ENCODE data around the gene VARS2. TPM values are rescaled to one million over a fixed set of nuclear protein-coding genes. Genes with fewer than 3 reads are reported as not detected.
"Not testable (repeated sequence)": the region's sequence is repeated elsewhere in the genome, so short reads cannot be mapped to it uniquely, and the experiment has no call there.

Gene VARS2
- total and polyA plus RNA-seq, 8 donors, result 11.3 to 40.6 (median 18.9) TPM

DNA sequence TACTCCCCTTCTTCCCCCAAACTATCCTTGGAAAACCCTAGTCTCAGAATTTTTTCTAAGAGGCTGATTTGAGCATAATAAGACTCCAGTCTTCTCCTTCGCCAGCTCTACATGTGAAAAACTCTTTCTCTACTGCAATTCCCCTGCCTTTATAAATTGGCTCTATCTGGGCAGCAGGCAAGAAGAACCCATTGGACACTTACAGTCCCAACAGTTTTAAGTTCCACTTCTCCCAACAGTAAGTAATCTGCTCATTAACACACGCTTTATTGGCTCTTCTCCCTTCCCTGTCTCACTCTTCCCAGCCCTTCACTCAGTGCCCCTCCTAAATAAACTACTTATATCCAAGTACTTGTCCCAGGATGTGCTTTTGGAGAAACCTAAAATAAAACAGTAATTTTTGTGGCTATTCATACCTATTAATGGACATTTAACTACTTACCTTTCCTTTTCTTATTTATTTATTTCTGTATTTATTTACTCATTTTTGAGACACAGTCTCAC lies 40.8 kb upstream of the VARS2 start:
- H3K4me3 ChIP-seq, result no peak overlapping the region
- H3K9me3 ChIP-seq, result no peaks in the 10 kb centered on the region
- intact Hi-C loops (cut with DNase I), result no loop called here
- H3K27me3 ChIP-seq, result no peaks in the 10 kb centered on the region
- DNase-seq, result no peak
- H3K36me3 ChIP-seq, result no peaks in the 10 kb centered on the region
- WGBS, 2 donors, result 84 to 96% methylated on average over 2 of the region's 2 CpGs
- peaks cover 0 to 3% (median 0%) of the 10 kb centered on the region in 3 donors for H3K4me1 ChIP-seq
- ATAC-seq, result no peak
- TF ChIP-seq, protein P1, sequence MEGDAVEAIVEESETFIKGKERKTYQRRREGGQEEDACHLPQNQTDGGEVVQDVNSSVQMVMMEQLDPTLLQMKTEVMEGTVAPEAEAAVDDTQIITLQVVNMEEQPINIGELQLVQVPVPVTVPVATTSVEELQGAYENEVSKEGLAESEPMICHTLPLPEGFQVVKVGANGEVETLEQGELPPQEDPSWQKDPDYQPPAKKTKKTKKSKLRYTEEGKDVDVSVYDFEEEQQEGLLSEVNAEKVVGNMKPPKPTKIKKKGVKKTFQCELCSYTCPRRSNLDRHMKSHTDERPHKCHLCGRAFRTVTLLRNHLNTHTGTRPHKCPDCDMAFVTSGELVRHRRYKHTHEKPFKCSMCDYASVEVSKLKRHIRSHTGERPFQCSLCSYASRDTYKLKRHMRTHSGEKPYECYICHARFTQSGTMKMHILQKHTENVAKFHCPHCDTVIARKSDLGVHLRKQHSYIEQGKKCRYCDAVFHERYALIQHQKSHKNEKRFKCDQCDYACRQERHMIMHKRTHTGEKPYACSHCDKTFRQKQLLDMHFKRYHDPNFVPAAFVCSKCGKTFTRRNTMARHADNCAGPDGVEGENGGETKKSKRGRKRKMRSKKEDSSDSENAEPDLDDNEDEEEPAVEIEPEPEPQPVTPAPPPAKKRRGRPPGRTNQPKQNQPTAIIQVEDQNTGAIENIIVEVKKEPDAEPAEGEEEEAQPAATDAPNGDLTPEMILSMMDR (IDR thresholded peaks at IDR 0.05), result no peak
- no peak overlapping the region for H3K27ac ChIP-seq
- no peak for FAIRE-seq

DNA sequence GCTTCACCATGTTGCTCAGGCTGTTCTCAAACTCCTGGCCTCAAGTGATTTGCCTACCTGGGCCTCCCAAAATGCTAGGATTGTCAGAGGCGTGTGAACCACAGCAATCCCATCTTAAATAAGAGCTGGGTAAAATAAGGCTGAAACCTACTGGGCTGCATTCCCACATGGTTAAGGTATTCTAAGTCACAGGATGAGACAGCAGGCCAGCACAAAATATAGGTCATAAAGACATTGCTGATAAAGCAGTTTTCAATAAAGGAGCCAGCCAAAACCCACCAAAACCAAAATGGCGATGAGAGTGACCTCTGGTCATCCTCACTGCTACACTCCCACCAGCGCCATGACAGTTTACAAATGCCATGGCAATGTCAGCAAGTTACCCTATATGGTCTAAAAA lies 40.2 kb upstream of the VARS2 start:
- FAIRE-seq; H3K36me3 ChIP-seq; ATAC-seq; DNase-seq; H3K27me3 ChIP-seq; H3K4me3 ChIP-seq; H3K4me1 ChIP-seq; H3K9me3 ChIP-seq; H3K27ac ChIP-seq; intact Hi-C loops (cut with DNase I): not testable (repeated sequence)
- WGBS, 2 donors, result 91 to 97% methylated on average over 3 of the region's 3 CpGs

DNA sequence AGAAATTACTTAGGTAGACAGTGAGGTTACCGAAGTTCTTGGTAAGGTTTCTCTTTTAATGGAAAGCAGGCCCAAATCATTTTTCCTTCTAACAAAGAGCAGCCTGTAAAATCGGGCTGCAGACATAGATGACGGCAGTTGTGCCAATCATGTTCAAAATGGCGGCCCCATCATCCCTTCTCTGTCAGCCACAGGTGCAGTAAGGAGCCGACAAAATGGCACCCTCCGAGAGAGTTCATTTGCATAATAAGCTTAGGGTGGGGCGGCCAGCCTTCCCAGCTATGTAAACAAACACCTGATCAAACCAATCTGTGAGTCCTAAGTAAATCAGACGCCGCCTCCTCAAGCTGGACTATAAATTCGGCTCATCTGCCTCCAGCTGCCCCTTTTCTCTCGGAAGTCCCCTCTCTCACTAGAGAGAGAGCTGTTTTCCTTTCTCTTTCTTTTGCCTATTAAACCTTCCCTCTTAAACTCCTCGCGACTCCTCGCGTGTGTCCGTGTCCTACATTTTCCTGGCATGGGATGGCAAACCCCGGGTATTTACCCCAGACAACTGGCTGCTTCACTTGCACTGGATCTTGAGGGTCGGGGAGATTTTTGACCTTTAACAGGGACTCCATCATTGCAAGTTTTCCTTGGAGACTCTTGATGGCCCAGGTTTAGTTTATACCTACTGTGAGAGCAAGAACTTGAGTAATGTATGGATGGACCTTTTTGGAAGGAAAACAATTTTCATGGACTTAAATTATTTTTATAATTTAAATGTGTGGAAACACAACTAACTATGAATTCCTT lies 38.6 kb upstream of the VARS2 start:
- Histone ChIP-seq H3K9me3 (no peaks in the 10 kb centered on the region), H3K4me1 (peaks cover 0 to 3% (median 0%) of the 10 kb centered on the region in 3 donors), H3K4me3 (no peak overlapping the region), H3K36me3 (no peaks in the 10 kb centered on the region), H3K27ac (peak overlapping the region in 3 of 4 donors; percentile 5 to 83 (median 50)), H3K27me3 (no peaks in the 10 kb centered on the region)
- WGBS, 2 donors, result 75 to 79% methylated on average over 18 of the region's 18 CpGs
- no peak for FAIRE-seq
- ATAC-seq, result no peak
- no peak for DNase-seq
- TF ChIP-seq, protein P1 (IDR thresholded peaks at IDR 0.05), result no peak
- intact Hi-C loops (cut with DNase I), result no loop called here

DNA sequence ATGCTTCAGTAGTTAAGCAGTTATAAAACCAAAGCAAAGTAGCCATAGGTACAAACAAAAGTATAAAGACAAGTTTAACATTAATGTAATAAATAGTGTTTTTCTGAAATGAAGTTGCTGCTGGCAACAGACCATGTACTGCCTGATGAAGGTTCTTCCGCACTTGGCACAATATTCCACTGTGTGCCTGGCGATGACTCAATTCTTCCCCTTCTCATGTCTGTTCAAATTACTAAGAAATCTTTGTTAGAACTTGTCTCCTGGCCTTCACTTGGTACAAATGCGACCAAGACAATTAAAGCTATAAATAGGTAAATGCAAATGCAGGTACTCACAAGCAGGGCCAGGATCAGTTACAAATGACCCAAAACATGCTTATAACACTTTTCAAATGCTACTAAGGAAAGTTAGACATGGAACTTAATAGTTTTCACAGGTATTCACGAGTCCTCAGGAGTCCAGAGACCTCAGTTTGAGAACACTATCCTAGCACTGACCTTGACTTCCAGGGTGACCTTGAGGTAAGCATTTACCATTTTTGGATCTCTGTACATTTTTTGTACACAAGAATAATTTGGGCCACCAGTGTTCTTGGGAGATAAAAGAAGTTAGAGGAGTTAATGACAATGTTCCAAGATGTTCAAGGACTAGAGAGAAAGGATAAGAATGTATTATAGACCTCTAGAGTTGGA lies 37.9 kb upstream of the VARS2 start:
- TF ChIP-seq, protein P1 (IDR thresholded peaks at IDR 0.05), result no peak
- Histone ChIP-seq H3K4me1 (peaks cover 0 to 3% (median 0%) of the 10 kb centered on the region in 3 donors), H3K27ac (peak overlapping the region in 3 of 4 donors; percentile 5 to 85 (median 83)), H3K9me3 (no peaks in the 10 kb centered on the region), H3K36me3 (no peaks in the 10 kb centered on the region), H3K27me3 (no peaks in the 10 kb centered on the region), H3K4me3 (no peak overlapping the region)
- WGBS, 2 donors, result 23 to 40% methylated on average over 4 of the region's 4 CpGs
- FAIRE-seq (no peak), ATAC-seq (peak in 3 of 4 donors; percentile 26 to 57 (median 32)), DNase-seq (peak in 1 of 6 donors; percentile 37)
- intact Hi-C loops (cut with DNase I), result no loop called here

DNA sequence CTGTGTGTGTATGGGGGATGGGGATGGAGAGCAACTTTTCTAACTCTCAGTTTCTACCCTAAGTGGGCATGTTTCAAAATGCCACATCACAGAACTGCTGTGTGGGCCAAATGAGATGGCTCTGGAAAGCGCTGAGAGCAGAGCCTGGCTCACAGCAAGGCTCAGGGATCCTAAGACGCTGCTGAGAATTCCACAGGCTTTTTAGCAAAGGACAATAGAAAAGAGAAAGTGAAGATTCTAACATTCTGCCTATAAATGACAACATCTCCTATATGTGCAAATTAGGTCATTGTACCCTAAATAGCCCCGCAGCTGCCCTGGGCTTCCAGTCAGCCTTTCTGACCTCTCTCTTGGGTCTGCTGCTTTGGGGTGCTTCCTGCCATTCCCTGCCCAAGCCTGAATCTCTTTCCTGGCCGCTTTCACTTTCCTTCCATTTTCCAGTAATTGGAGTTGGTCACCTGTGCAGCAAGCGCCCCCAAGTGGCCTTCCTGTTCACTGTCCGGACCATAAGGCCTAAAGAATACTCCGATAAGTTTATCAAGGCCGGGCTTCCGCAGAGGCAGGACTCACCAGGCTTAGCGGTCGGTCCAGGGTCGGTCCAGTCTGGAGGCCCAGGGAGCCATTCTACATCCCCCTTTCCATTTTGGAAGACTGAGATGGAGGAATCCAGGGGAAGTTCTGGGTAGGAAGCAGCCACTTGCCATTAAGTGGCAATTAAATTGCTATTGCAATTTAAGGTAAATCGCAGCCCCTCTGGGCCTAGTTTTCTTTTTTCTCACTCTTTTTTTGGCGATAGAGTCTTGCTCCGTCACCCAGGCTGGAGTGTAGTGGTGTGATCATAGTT lies 36.4 kb upstream of the VARS2 start:
- intact Hi-C loops (cut with DNase I), result no loop called here
- TF ChIP-seq, protein P1 (IDR thresholded peaks at IDR 0.05), result peak; percentile 75 to 81 (median 80)
- Histone ChIP-seq H3K27me3 (no peaks in the 10 kb centered on the region), H3K36me3 (no peaks in the 10 kb centered on the region), H3K4me1 (peaks cover 0 to 11% (median 7%) of the 10 kb centered on the region in 3 donors), H3K4me3 (peak overlapping the region in 3 of 4 donors; percentile 28 to 46 (median 31)), H3K27ac (peak overlapping the region; percentile 11 to 85 (median 58)), H3K9me3 (no peaks in the 10 kb centered on the region)
- 11% methylated on average over 15 of the region's 15 CpGs for WGBS, 2 donors
- ATAC-seq, result peak; percentile 72 to 86 (median 84)
- peak; percentile 84 to 92 (median 88) for DNase-seq
- no peak for FAIRE-seq
